ENCODE data around the gene CSTF1.

GRCh38 chr20:56417911-56418310 lies 25.5 kb downstream of the CSTF1 start:
- TF ChIP-seq MAX (IDR thresholded peaks at IDR 0.05) (no peak), CTCF (IDR thresholded peaks at IDR 0.05 in 2 of 3, conservative IDR thresholded peaks at IDR 0.05 in 1 of 3; ENCODE audit: borderline replicate concordance in 1 of 3, insufficient read depth in 1 of 3, low read depth in 2 of 3, low read length in 2 of 3) (no peak), ATF3 (IDR thresholded peaks at IDR 0.05) (no peak), CBX3 (IDR thresholded peaks at IDR 0.05; ENCODE audit: low read depth) (no peak)
